A204.1 (cell line): Measurements from ENCODE around the gene ZFP36L1.

ENCODE experiments used
- FAIRE-seq: peaks from 2 replicates; lab custom pipeline; 2012; peaks lifted over from hg19 to GRCh38; lab: Jason Lieb, UNC

ZFP36L1 gene

DNA sequence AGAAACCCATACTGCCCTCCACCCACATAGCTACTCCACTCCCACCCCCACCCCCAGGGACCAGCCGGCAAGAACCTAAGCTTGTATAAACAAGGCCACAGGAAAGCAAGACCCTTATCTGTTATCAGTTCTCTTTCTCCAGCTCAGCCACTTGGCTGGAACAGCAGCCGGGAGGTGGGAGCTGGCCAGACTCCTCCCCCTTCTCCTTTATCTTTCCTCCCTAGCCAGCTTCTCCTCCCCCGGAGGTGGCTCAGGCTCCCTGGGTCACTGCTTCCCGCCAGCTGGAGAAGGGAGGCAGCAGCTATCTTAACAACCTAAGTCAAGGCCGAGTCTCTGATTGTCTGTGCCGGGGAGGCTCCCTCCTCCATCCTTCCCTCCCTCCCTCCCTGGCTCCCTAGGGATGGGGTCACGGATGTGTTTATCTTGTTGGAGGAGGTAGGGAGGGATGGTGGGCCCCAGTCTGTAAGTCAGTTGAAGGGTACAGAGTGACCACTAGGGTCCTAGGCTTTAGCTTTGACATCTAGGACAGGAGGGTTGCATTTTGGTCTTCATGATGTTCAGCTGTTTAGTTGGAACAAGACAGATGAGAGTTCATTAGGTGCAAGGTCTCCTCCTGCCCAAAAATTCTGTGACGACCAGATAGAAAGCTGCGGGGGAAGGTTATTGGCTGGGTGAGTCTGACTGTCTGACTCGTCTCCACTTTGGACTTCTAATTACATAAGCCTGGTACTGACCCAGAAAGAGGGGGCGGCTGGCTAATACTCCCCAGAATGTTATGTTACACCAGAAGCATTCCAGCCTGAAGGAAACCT lies 29.7 kb downstream of the ZFP36L1 start:
- FAIRE-seq, result no peak

DNA sequence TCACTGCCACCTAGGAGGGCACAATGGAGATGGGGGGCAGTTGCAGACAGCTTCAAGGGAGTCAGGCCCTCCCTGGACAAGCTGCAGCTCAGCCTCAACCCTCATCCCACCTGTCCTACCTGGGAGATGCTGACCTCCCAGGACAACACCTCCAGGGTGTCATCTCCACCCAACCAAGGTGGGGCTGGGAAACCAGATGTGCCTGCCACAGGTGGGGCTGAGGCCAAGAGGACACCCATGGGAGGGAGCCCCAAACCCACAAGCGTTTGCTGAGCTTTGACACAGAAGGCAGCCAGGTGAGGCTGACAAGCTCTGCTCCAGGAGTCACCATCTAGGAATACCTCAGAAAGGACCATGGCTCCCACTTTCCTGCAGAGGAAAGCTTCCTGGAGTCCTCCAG lies 31.5 kb downstream of the ZFP36L1 start:
- no peak for FAIRE-seq

- no peak for FAIRE-seq
These were observed 32.1 kb downstream of the ZFP36L1 start for GRCh38 chr14:68760761-68761160.

DNA sequence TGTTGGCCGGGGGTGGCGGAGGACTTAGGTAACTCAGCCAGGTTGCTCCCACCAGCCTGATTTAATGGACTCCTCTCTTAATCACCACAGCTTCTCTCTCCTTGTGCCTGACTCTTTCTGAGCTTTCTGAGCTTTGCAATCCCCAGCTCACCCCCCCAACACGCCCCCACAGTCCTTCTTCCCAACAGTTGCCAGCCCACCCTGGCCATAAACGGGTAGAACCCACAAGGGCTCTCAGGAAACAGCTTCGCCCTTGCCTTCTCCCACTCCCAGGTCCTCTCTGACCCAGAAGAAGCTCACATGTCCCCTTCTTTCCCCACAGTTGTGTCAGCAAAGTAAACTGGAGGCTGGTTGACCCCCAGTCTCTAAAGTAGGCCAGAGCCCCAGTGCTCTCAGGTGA lies 32.9 kb downstream of the ZFP36L1 start:
- no peak for FAIRE-seq

DNA sequence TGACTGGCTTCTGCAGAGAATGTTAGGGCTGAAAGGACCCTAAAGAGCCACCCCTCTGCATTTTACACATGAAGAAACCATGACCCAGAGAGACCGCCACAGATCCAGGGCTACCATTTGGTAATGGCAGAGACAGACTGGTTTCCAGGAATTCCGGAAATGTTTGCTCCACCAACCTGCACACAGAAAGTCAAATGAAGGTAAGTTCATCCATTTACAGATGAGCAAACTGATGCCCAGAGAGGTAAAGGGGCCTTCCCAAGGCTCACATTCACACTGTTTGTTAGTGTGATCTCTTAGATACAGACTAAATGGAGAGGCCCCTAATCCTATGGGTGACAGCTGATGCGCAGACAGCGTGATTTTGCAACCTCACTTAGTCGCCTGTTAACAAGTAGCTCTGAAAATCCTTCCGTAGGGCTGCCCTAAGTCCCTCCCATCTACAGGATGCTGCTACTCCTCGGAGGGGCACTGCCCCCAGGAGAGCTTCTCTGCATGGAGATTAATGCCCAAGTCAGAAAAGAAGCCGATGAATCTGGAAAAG lies 33.8 kb downstream of the ZFP36L1 start:
- no peak for FAIRE-seq

DNA sequence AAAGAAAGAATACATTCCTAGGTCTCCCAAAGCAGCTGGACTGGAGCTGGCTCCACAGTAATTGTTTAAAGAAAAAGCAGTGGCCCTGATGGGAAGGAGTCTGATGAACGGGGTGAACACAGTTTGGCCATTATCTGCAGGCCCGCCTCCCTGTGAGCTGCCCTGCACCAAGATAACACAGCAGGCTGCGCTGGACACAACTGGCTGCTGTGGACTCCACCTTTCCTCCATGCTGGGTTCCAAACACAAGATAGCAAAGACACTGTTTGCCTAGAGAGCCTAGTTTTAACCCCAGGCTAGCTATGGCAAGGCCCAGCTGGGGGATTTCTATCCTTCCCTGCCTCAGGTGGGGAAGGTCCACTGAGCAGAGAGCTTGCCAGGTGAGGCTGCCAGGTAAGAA lies 34.6 kb downstream of the ZFP36L1 start:
- no peak for FAIRE-seq

DNA sequence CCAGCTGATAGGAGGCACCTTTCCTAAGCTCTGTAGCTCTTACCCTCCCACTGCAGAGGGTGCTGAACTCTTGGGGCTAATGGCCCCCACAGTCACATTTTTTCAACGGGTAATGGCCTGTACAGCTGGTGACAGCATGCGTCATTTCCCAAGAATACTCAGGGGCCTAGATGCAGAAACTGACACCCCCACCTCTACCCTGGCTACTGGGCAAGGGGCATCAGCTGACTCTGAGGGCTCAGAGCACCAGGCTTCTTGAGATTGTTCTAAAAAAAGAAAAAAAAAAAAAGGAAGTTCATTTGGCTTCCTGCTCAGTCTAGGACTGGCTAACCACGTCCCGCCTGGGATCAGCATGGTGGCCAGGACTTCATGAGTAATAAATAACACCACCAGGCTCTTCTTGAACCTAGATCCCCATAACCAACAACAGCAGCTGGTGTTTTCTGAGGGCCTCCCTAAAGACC lies 35.2 kb downstream of the ZFP36L1 start:
- FAIRE-seq, result no peak

DNA sequence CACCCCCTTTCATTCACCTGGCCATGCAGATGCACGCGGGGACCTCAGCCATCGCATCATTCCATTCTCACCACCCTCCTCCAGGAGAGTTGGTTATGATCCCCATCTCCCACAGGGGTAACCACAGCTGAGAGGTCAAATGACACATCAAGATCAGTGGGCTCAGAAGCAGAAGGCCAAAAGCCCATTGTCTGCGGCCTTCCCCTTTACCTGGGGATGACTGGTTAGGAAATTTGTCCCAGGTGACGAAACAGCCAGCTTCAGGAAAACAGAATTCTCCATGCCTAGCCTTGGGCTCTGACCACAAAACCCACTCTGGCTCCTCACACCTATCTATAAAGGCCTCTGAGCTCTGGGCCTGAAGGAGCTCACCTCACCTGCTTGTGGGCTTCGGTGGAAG lies 36.1 kb downstream of the ZFP36L1 start:
- FAIRE-seq, result no peak

- no peak for FAIRE-seq
These were observed 36.8 kb downstream of the ZFP36L1 start for GRCh38 chr14:68756000-68756481.

DNA sequence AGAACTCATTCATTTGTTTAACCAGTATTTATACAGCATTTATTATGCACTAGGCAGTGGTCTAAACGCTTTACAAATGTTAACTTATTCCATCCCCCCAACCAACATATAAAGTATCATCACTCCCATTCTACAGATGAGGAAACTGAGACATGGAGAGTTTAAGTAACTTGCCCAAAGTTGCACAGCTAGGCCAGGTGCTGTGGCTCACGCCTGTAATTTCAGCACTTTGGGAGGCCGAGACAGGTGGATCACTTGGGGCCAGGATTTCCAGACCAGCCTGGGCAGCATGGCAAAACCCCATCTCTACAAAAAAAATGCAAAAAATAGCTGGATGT lies 37.9 kb downstream of the ZFP36L1 start:
- FAIRE-seq, result no peak

- FAIRE-seq, result no peak
These were observed 39.2 kb downstream of the ZFP36L1 start for GRCh38 chr14:68753690-68754089.

DNA sequence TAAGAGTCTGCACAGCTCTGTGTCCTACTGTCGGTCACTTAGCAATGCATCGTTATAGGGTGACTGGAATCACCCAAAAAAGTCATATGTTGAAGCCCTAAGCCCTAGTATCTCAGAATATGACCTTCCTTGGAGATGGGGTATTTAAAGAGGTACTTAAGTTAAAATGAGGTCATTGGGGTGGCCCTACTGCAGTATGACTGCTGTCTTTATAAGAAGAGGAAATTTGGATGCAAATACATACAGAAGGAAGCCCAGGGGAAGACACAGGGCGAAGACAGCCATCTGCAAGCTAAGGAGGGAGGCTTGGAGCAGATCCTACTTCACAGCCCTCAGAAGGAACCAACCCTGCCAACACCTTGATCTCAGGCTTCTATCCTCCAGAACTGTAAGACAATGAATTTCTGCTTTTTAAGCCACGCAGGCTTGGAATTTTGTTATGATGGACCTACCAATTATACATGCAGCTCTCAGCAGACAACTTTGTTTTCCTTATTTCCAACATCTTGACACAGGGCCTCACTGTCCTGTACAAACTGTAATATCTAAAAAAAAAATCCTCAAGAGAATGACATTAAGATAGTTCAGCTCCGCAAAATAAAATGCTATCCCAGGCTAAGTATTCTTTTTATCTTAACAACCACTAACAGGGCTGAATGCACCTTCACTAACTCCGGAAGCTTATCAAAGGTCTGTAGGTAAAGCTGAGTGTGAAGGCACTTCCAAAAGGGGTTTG lies 40.4 kb downstream of the ZFP36L1 start:
- FAIRE-seq, result no peak

GRCh38 chr14:68749487-68750475 lies 43.1 kb downstream of the ZFP36L1 start:
- FAIRE-seq, result no peak

- no peak for FAIRE-seq
These were observed 44.2 kb downstream of the ZFP36L1 start for GRCh38 chr14:68748691-68749090.

DNA sequence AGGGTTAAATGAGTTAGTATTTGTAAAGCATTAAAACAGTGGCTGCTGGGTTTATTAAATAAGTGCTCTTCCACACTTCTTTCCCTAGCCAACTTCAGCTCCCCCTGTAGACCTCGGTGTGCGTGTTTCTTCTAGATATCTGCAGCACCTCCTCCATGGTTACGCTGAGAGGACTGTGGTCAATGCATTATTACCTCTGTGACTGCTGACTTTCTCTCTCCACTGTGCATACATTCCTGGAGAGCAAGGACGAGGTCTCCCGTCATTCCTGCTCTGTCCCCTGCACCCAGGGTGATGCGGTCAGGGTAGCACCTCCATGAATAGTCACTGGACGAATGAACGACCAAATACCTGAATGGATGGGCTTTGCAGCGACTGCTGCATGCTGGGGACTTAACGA lies 44.6 kb downstream of the ZFP36L1 start:
- FAIRE-seq, result no peak

- FAIRE-seq, result no peak
These were observed 45.5 kb downstream of the ZFP36L1 start for GRCh38 chr14:68747393-68747792.

DNA sequence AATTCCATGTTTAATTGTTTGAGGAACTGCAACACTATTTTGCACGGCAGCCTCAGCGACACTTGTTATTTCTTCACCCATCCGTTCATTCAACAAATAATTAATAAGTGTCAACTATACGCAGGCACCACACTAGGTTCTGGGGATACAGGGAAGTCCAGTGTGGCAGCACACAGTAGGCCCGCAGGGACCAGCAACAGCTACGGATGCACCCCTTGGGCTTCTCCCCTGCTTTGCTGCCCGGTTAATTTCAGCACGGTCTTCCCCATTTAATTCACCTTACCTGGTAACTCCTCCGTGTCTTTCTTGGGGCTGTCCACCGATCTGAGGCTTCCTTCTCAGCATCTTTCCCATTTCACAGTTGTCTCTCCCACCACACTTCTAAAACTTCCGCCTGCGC lies 48.3 kb downstream of the ZFP36L1 start:
- FAIRE-seq, result no peak

DNA sequence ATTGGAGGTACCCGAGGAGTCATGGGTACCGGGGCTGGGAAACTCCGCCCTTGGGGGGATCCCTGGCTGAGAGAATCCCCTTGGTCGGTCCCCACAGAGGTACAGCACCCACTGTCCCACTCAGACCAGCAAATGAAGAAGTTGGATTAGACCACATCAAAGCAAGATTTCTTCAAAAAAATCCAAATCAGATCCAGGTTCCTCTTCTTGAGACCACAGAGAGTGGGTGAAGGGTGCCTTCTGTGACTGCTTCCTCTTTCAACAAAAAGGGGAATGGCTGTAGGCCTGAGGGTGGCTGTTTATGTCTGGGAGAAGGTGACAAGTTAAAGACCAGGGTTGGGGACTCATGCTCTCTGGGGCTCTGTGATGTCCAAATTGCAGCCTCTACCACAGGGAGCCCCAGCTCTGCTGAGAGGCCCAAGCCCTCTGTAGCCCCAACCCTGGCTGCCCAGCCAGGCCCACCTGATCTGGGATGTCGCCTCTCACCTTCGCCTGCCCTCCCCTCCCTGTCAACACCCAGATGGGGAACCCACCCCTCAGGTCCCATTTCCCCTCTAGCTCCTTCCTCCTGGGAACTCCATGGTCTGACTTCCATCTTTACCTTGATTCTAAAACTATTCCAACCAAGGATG lies 50.9 kb downstream of the ZFP36L1 start:
- FAIRE-seq, result no peak

DNA sequence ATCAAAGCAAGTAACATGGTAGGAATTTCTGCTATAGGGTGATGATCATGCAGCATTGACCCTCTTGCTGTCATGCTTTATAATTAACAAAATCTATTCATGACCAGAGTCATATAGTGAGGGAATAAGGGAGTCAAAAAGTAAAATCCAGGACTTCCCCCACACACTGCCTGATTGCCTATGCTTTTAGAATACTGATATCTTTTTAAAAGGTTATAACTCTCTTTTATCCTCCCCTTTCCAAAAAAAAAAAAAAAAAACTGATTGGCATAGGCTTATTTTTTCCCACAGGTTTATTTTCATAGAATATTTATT lies 51.4 kb downstream of the ZFP36L1 start:
- FAIRE-seq, result no peak

- FAIRE-seq, result no peak
These were observed 51.9 kb downstream of the ZFP36L1 start for GRCh38 chr14:68740788-68741476.

- no peak for FAIRE-seq
These were observed 53.2 kb downstream of the ZFP36L1 start for GRCh38 chr14:68739701-68740100.
